HG02642 (cell line): Measurements from ENCODE around the gene IL2RA.
"Not testable (repeated sequence)": the region's sequence is repeated elsewhere in the genome, so short reads cannot be mapped to it uniquely, and the experiment has no call there.

Source experiments
- ATAC-seq: cut with Tn5 transposase; IDR thresholded peaks from one replicate; pipeline ENCODE4 v1.9.1; 2021; ENCODE audit warnings: mild to moderate bottlenecking; ENCODE audit not compliant: unreplicated experiment, poor library complexity

The IL2RA gene

DNA sequence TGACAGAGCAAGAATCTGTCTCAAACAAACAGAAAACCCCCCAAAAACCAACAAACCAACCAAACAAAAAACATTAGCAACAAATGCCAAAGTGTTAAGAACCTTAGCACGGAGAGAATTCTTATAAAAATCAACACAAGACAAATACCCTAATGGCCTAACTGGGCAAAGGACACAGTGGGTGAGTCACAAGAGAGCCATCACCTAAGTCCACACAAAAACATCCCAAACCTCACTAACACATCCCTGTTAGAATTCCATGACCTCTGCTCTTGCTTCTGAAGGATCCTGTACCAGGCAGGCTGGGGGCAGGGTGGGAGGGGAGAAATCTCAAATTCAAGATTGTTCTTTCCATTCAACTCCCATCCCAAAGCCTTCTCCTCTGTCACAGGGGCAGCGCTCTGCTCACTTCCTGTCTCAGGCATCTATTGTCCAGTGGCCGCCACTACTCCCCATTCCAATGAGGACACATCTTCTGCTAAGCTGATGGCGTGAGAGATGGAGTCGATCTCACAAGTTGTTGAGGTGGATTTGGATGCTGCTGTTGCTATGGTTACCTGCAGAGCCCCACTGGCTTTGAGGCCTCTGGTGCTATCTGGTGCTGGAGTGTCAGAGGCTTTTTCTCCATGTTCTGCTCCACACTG lies 94.0 kb downstream of the IL2RA start:
- ATAC-seq, result no peak

DNA sequence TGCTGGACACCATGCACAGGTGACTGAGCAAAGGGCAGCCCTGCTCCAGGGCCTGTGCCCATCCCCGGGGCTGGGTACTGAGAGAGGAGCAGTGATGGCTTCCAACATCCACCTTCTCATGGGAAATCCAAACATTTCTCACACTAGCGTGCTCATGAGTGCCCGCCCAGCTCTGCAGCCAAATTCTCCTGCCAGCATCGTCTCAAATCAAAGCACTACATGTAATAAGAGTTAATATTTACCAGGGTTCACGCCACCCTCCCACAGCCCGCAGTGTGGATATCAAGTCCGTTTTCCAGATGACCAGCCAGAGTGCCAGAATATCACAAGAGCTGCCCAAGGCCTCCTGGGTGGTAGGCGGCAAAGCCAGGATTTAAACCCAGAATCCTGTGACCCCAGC lies 96.9 kb downstream of the IL2RA start:
- no peak for ATAC-seq

- ATAC-seq, result no peak
Observed at GRCh38 chr10:5964736-5965135, 97.4 kb downstream of the IL2RA start.

- ATAC-seq, result no peak
Observed at GRCh38 chr10:5963591-5963990, 98.6 kb downstream of the IL2RA start.

GRCh38 chr10:5963071-5963470 lies 99.1 kb downstream of the IL2RA start:
- ATAC-seq, result no peak

DNA sequence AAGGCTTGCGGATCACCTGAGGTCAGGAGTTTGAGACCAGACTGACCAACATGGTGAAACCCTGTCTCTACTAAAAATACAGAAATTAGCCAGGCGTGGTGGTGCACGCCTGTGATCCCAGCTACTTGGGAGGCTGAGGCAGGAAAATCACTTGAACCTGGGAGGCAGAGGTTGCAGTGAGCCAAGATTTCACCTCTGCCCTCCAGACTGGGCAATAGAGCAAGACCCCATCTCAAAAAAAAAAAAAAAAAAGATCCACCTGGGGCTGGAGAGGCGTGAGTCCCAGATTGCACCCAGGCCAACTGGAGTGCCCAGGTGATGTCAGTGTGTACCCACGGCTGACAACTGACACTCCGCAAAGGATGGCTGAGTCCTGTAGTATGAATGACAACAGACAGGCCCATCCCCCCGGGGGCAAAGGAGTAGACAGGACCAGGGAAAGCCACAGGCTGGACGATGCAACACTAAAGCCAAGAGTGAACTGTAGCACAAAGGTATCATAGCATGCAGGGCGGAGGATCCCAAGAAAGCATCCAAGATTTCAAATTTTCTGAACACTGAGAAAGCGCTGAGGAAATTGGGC lies 99.7 kb downstream of the IL2RA start:
- not testable (repeated sequence) for ATAC-seq

DNA sequence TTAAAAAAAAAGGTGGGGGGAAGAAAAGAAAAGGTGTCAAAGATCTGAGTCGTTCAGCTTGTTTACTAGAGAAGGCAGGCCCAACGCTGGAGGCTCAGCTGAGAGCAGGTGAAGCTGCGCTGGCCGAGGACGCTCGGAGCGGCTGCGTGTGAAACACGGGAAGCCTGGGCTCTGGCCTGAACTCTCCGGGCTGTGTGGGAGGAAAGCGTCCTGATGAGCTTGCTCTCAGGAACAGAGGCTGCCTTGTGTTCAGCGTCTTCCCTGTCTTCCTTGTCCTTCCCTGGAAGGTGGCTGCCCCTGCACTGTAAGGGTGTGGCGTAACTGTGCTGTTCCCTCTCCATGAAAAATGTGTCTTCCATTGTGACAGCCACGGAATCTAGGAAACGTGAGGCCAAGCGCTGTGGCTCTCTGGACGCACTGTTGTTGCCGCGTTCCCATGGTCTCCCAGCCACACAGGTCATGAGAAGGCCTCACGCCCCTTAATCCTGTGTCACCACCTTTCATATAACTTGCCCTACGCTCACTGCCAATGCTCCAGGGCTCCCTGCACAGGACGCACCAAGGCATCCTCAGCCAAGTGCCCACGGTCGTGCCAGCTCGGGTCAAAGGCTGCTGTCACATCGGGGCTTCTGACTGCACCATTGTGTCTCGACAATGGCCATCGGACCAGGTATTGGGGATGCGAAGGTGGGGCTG lies 100.6 kb downstream of the IL2RA start:
- ATAC-seq, result no peak

- ATAC-seq, result not testable (repeated sequence)
Observed at GRCh38 chr10:5960973-5961275, 101.2 kb downstream of the IL2RA start.
